ENCODE data around the gene PRELP. TPM values are rescaled to one million over a fixed set of nuclear protein-coding genes. Genes with fewer than 3 reads are reported as not detected.

PRELP gene
- total and polyA plus RNA-seq, 4 donors = 0.09 to 5.8 (median 3.6) TPM

DNA sequence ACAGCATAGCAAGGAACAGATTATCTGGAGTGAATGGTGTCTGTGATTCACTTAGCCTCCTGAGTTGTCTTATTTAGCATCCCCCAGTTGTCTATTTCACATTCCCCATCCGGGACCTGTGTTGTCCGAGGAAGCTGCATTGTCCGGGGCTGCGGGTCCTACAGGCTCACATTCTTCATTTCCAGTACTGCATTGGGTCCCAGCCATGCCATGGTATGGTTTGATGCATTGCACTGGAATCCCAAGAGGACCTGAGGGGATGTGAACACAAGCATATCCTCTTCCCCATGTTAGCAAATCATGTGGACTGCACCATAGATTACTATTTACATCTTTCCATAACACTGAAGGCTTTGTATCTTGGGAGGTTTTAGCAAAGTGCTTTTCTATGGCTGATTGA, 48.2 kb upstream of the PRELP start:
- H3K9me3 ChIP-seq (ENCODE audit: control insufficient read depth in 4 of 4, low read length in 3 of 4) = no peaks in the 10 kb centered on the region
- H3K27me3 ChIP-seq (ENCODE audit: control insufficient read depth in 4 of 4, insufficient read depth in 4 of 4, low read length in 3 of 4) = peaks cover 0 to 6% (median 0%) of the 10 kb centered on the region in 4 donors
- TF ChIP-seq HNF4G (IDR thresholded peaks at IDR 0.05) (no peak), GABPA (IDR thresholded peaks at IDR 0.05 in 1 of 2, conservative IDR thresholded peaks at IDR 0.05 in 1 of 2) (no peak), SP1 (IDR thresholded peaks at IDR 0.05) (no peak), JUND (IDR thresholded peaks at IDR 0.05) (no peak), RAD21 (IDR thresholded peaks at IDR 0.05) (no peak), RXRA (IDR thresholded peaks at IDR 0.05) (no peak), FOXA2 (IDR thresholded peaks at IDR 0.05) (no peak), FOXA1 (IDR thresholded peaks at IDR 0.05) (no peak), TAF1 (conservative IDR thresholded peaks at IDR 0.05) (no peak)
- TF ChIP-seq, protein P1, sequence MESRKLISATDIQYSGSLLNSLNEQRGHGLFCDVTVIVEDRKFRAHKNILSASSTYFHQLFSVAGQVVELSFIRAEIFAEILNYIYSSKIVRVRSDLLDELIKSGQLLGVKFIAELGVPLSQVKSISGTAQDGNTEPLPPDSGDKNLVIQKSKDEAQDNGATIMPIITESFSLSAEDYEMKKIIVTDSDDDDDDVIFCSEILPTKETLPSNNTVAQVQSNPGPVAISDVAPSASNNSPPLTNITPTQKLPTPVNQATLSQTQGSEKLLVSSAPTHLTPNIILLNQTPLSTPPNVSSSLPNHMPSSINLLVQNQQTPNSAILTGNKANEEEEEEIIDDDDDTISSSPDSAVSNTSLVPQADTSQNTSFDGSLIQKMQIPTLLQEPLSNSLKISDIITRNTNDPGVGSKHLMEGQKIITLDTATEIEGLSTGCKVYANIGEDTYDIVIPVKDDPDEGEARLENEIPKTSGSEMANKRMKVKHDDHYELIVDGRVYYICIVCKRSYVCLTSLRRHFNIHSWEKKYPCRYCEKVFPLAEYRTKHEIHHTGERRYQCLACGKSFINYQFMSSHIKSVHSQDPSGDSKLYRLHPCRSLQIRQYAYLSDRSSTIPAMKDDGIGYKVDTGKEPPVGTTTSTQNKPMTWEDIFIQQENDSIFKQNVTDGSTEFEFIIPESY (IDR thresholded peaks at IDR 0.05) = no peak
- no peaks in the 10 kb centered on the region for H3K36me3 ChIP-seq (ENCODE audit: control insufficient read depth in 4 of 4, insufficient read depth in 3 of 4, low read depth in 1 of 4, low read length in 3 of 4)
- no peak for DNase-seq (ENCODE audit: low spot score)
- H3K4me3 ChIP-seq (ENCODE audit: low read depth in 1 of 3, low read length in 3 of 3) = no peak overlapping the region
- 81% methylated on average over 4 of the region's 4 CpGs for WGBS
- H3K9ac ChIP-seq (ENCODE audit: low read depth in 1 of 2, low read length in 2 of 2) = no peak overlapping the region
- no peak overlapping the region for H3K27ac ChIP-seq (ENCODE audit: low read depth in 1 of 2, low read length in 2 of 2)
- no peaks in the 10 kb centered on the region for H3K4me1 ChIP-seq (ENCODE audit: control insufficient read depth in 4 of 4, insufficient read depth in 4 of 4, low read length in 3 of 4)

DNA sequence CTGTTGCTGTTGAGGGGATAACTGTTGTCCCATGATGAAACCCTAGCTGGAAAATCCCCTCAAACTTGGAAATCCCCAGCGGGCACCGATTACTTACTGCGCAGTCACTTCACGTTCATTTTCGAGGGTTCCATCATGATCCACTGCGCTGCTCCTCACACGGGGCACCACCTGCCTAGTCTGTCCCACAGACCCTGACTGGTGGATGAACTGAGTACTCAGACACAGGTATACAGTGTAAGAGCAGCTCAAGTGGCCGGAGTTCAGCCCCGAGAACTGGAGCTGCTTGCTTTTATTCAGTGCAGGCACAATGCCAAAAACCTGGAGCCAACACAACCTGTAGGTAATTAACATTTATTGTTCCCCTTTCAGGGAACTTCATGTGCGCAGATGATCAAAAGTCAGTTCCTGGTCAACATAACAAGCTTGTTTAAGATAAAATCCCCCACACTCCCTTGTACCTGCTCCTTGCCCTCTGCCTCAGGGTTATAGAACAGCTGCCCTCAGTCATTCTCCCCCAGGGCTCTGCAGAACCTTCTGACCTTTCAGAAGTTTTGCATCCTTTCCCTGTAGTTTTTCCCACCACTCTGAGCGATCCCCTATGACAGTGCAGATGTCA, 46.5 kb upstream of the PRELP start:
- Histone ChIP-seq H3K4me3 (ENCODE audit: low read depth in 1 of 3, low read length in 3 of 3) (no peak overlapping the region), H3K4me1 (ENCODE audit: control insufficient read depth in 4 of 4, insufficient read depth in 4 of 4, low read length in 3 of 4) (no peaks in the 10 kb centered on the region), H3K27me3 (ENCODE audit: control insufficient read depth in 4 of 4, insufficient read depth in 4 of 4, low read length in 3 of 4) (peaks cover 0 to 6% (median 0%) of the 10 kb centered on the region in 4 donors), H3K9me3 (ENCODE audit: control insufficient read depth in 4 of 4, low read length in 3 of 4) (no peaks in the 10 kb centered on the region), H3K27ac (ENCODE audit: low read depth in 1 of 2, low read length in 2 of 2) (no peak overlapping the region), H3K9ac (ENCODE audit: low read depth in 1 of 2, low read length in 2 of 2) (no peak overlapping the region), H3K36me3 (ENCODE audit: control insufficient read depth in 4 of 4, insufficient read depth in 3 of 4, low read depth in 1 of 4, low read length in 3 of 4) (no peaks in the 10 kb centered on the region)
- TF ChIP-seq RAD21 (IDR thresholded peaks at IDR 0.05) (no peak), HNF4G (IDR thresholded peaks at IDR 0.05) (no peak)
- WGBS = 56% methylated on average over 11 of the region's 11 CpGs
- no peak for DNase-seq (ENCODE audit: low spot score)

DNA sequence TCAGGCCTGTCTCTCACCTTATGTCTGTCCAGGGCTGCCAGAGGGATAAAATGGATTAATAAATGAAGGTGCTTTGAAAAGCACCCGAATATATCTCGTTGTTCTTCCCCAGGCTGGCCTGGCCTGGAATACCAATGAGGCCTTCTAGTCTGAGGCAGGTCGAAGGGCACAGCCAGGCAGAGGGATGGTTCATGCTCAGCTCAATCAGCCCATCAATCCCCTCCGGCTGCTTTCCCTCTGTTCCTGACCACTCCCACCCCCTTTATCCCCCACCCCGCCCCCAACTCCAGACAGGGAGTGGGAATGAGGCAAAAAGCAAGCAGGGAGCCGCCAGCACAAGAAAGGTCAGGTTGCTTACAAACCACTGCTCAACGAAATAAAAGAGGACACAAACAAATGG, 40.0 kb upstream of the PRELP start:
- H3K9me3 ChIP-seq (ENCODE audit: control insufficient read depth in 4 of 4, low read length in 3 of 4) = no peaks in the 10 kb centered on the region
- H3K27me3 ChIP-seq (ENCODE audit: control insufficient read depth in 4 of 4, insufficient read depth in 4 of 4, low read length in 3 of 4) = no peaks in the 10 kb centered on the region
- H3K36me3 ChIP-seq (ENCODE audit: control insufficient read depth in 4 of 4, insufficient read depth in 3 of 4, low read depth in 1 of 4, low read length in 3 of 4) = no peaks in the 10 kb centered on the region
- H3K27ac ChIP-seq (ENCODE audit: low read depth in 1 of 2, low read length in 2 of 2) = no peak overlapping the region
- H3K4me1 ChIP-seq (ENCODE audit: control insufficient read depth in 4 of 4, insufficient read depth in 4 of 4, low read length in 3 of 4) = no peaks in the 10 kb centered on the region
- TF ChIP-seq, protein P2, sequence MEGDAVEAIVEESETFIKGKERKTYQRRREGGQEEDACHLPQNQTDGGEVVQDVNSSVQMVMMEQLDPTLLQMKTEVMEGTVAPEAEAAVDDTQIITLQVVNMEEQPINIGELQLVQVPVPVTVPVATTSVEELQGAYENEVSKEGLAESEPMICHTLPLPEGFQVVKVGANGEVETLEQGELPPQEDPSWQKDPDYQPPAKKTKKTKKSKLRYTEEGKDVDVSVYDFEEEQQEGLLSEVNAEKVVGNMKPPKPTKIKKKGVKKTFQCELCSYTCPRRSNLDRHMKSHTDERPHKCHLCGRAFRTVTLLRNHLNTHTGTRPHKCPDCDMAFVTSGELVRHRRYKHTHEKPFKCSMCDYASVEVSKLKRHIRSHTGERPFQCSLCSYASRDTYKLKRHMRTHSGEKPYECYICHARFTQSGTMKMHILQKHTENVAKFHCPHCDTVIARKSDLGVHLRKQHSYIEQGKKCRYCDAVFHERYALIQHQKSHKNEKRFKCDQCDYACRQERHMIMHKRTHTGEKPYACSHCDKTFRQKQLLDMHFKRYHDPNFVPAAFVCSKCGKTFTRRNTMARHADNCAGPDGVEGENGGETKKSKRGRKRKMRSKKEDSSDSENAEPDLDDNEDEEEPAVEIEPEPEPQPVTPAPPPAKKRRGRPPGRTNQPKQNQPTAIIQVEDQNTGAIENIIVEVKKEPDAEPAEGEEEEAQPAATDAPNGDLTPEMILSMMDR (IDR thresholded peaks at IDR 0.05; ENCODE audit: low read depth, low read length, missing input control) = no peak
- TF ChIP-seq, protein P3, sequence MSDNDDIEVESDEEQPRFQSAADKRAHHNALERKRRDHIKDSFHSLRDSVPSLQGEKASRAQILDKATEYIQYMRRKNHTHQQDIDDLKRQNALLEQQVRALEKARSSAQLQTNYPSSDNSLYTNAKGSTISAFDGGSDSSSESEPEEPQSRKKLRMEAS (IDR thresholded peaks at IDR 0.05) = no peak
- TF ChIP-seq SP1 (IDR thresholded peaks at IDR 0.05) = no peak
- no peak for DNase-seq (ENCODE audit: low spot score)
- no peak overlapping the region for H3K4me3 ChIP-seq (ENCODE audit: low read depth in 1 of 3, low read length in 3 of 3)
- no peak overlapping the region for H3K9ac ChIP-seq (ENCODE audit: low read depth in 1 of 2, low read length in 2 of 2)
- 88% methylated on average over 7 of the region's 7 CpGs for WGBS

Data from liver (tissue), 9 donors.